GM06990 (cell line): ENCODE results near the gene GALNT16.

Experiments
- DNase-seq: peaks from one replicate; pipeline ENCODE4 v3.0.0-alpha.2; 2011; ENCODE audit not compliant: insufficient read length; ENCODE audit errors: extremely low read depth
- H3K27me3 ChIP-seq: replicated peaks from 2 replicates; pipeline ENCODE4 v1.6.0; 2011; ENCODE audit warnings: low read length; ENCODE audit not compliant: control insufficient read depth, insufficient read depth
- H3K36me3 ChIP-seq: 2 replicates; pipeline ENCODE4 v1.5.1; 2011; ENCODE audit warnings: low read length; ENCODE audit not compliant: control insufficient read depth, insufficient read depth
- H3K4me3 ChIP-seq: replicated peaks from 2 replicates; pipeline ENCODE4 v1.5.1; 2011; ENCODE audit warnings: low read depth, mild to moderate bottlenecking, control low read depth, low read length
- TF ChIP-seq, protein P1 (sequence below): IDR thresholded peaks from 2 replicates; pipeline ENCODE4 v1.5.1; 2011; ENCODE audit warnings: low read length, control low read depth, mild to moderate bottlenecking, inconsistent platforms; ENCODE audit not compliant: insufficient read depth, poor library complexity, severe bottlenecking

GALNT16 gene

GRCh38 chr14:69317102-69317755, 57.3 kb downstream of the GALNT16 start:
- Histone ChIP-seq H3K4me3 (no peak overlapping the region), H3K27me3 (no peaks in the 10 kb centered on the region), H3K36me3 (no peaks in the 10 kb centered on the region)
- TF ChIP-seq, protein P1, sequence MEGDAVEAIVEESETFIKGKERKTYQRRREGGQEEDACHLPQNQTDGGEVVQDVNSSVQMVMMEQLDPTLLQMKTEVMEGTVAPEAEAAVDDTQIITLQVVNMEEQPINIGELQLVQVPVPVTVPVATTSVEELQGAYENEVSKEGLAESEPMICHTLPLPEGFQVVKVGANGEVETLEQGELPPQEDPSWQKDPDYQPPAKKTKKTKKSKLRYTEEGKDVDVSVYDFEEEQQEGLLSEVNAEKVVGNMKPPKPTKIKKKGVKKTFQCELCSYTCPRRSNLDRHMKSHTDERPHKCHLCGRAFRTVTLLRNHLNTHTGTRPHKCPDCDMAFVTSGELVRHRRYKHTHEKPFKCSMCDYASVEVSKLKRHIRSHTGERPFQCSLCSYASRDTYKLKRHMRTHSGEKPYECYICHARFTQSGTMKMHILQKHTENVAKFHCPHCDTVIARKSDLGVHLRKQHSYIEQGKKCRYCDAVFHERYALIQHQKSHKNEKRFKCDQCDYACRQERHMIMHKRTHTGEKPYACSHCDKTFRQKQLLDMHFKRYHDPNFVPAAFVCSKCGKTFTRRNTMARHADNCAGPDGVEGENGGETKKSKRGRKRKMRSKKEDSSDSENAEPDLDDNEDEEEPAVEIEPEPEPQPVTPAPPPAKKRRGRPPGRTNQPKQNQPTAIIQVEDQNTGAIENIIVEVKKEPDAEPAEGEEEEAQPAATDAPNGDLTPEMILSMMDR, result no peak
- DNase-seq, result no peak

- no peak for DNase-seq
- Histone ChIP-seq H3K27me3 (no peaks in the 10 kb centered on the region), H3K4me3 (no peak overlapping the region), H3K36me3 (no peaks in the 10 kb centered on the region)
- TF ChIP-seq, protein P1, result no peak
Measured at GRCh38 chr14:69317780-69318179, 57.8 kb downstream of the GALNT16 start.

GRCh38 chr14:69318241-69318640, 58.3 kb downstream of the GALNT16 start:
- no peak for DNase-seq
- H3K36me3 ChIP-seq, result no peaks in the 10 kb centered on the region
- no peak overlapping the region for H3K4me3 ChIP-seq
- no peaks in the 10 kb centered on the region for H3K27me3 ChIP-seq
- TF ChIP-seq, protein P1, result peak; percentile 19

DNA sequence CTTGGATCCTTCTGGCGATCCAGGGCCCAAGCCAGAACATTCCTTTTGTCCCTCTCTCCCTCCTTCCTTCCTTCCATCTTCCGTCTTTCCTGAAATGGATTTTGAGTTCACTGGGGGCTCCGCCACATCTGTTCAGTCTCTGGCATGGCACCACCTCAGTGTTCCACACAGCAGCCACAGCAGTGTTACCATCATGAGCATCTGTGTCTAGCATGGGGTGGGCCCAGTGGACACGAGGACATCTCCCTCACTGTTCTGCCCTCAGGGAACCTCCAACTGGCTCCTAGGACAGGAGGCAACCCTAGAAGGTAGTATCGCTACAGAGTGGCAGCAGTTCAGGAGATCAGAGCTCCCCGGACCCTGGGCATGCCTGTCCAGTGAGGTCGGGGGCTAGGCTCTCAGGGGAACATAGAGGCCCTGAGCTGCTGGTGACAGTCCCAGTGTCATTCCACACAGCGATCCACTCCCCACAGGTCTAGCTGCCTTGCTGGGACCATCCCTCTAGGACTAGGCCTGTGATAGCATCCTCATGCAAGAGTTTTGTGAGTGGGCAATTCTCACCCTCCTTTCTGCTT, 59.0 kb downstream of the GALNT16 start:
- H3K4me3 ChIP-seq, result no peak overlapping the region
- TF ChIP-seq, protein P1, result no peak
- H3K36me3 ChIP-seq, result no peaks in the 10 kb centered on the region
- no peak for DNase-seq
- no peaks in the 10 kb centered on the region for H3K27me3 ChIP-seq

DNA sequence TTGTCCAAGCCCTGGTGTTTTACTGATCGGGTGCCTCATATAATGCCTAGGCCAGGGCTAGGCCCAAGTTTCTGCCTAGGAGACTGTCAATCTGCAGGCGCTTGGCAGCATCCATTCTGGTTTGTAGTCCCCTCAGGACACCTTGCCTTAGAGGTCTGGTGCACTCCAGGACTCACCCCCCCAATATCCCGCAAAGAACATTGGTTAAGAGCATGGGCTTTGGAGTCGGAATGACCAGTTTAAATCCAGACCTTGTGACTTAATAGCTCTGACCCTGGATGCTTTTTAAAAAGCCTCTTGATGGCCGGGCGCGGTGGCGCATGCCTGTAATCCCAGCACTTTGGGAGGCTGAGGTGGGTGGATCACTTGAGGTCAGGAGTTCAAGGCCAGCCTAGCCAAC, 60.0 kb downstream of the GALNT16 start:
- Histone ChIP-seq H3K36me3 (no peaks in the 10 kb centered on the region), H3K4me3 (no peak overlapping the region), H3K27me3 (no peaks in the 10 kb centered on the region)
- TF ChIP-seq, protein P1, result no peak
- no peak for DNase-seq
